Measurements from ENCODE around the gene AMHR2. TPM values are rescaled to one million over a fixed set of nuclear protein-coding genes. Genes with fewer than 3 reads are reported as not detected.

Gene AMHR2
- total RNA-seq, 4 donors from 2014 or later: 1.3 TPM; not detected in 3

DNA sequence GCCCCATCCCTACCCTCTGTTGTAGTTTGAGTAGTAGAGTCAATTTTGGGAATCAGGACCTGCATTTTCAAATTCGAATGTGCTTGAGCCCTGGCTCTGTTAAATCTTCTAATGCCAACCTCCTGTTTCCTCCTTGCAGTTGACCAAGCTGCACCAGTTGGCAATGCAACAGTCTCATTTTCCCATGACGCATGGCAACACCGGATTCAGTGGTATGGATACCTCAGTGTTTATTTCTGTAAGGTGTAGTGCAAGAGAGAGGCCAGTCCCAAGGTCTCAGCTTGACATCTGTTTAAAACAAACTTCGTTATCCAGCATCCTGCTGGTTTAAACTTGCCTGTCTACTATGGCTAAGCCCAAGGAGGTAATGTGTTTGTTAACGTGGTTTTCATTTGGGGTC, 43.4 kb downstream of the AMHR2 start:
- DNase-seq (ENCODE audit: low spot score): no peak
- TF ChIP-seq CTCF (IDR thresholded peaks at IDR 0.05): no peak
- no peak for ATAC-seq (ENCODE audit: low FRiP score)

GRCh38 chr12:53467880-53468279, 44.2 kb downstream of the AMHR2 start:
- ATAC-seq (ENCODE audit: low FRiP score) (no peak), DNase-seq (ENCODE audit: low spot score) (no peak)
- no peak for TF ChIP-seq CTCF (IDR thresholded peaks at IDR 0.05)

DNA sequence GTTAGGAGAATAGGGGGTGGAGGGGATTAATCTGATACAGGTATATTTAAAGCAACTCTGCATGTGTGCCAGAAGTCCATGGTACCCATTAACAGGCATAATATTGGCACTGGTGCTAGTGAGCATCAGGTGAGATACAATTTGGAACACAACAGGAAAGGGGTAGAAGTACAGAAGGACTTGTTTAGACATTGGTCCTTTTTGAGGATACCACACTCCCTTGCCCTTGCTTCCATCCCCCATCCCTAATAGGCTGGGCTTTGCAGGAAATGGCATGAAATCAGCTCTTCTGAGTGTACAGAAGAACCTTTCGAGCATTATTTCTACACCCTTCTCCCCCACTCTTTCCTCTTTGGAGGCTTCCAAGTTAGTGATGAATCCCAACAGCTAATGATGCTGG, 44.6 kb downstream of the AMHR2 start:
- DNase-seq (ENCODE audit: low spot score): no peak
- TF ChIP-seq CTCF (IDR thresholded peaks at IDR 0.05): no peak
- ATAC-seq (ENCODE audit: low FRiP score): no peak

- no peak for DNase-seq (ENCODE audit: low spot score)
- ATAC-seq (ENCODE audit: low FRiP score): no peak
Observed at GRCh38 chr12:53472056-53472582, 48.5 kb downstream of the AMHR2 start.

DNA sequence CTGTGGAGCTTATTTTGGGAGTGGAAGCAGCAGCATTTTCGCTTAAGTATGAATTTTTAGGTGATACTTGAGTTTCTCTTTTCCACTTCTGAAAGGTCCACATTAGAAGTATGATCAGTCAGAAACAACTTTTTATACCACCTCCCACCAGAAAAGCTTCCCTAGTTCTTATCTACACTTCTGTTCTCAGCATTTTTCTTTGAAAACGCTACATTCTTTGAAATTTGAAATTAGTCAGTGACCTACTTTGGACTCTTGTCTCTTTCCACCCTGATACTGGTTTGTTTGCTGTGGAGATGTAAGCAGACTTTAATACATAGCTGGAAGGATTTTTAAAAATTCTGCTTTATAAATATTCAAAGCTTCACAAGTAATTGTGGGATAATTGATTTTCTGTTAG, 50.4 kb downstream of the AMHR2 start:
- DNase-seq (ENCODE audit: low spot score) (no peak), ATAC-seq (ENCODE audit: low FRiP score) (peak; percentile 53)
- TF ChIP-seq CTCF (IDR thresholded peaks at IDR 0.05): no peak

More at GRCh38 chr12:53472056-53472582, 48.5 kb downstream of the AMHR2 start:
- no peak for TF ChIP-seq CTCF (IDR thresholded peaks at IDR 0.05)

DNA sequence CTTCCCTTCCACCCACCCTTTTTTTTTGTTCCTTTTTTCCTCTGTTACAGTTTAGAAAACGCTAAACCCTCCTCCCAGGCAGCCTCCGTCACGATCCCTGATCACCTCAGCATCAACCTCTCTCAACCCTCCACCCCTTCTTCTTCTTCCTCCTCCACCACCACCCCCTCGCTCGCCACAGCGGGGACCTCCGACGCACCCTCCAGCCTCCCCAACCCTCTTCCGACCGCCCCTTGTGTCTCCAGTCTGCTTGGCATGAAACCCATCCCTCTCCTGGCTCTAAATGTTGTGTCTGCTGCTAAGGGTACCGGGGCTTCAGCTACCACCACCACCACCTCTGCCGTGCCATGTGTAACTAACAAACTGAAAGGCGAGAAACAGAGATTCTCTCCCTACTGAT, 51.2 kb downstream of the AMHR2 start:
- TF ChIP-seq CTCF (IDR thresholded peaks at IDR 0.05): no peak
- no peak for DNase-seq (ENCODE audit: low spot score)
- no peak for ATAC-seq (ENCODE audit: low FRiP score)

DNA sequence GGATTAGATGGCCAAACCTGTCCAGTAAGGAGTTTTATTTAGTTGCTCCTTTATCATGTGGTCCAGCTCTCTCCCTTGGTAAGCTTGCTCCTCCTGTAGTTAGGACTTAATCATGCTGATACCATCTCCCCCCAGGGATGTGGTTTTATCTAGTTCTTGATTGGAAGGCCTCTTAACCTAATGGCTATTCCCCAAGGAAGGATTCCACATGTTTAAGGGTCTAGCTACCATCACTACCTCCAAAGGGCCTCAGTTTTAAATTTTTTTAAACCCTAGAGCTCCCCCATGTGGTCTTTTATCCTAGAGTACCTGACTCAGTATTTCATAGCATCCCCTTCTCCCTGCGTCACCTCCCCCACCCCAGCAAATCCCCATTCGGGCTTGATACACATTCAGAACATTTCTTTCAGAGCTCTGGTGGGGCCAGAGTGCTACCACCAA, 53.1 kb downstream of the AMHR2 start:
- no peak for TF ChIP-seq CTCF (IDR thresholded peaks at IDR 0.05)
- ATAC-seq (ENCODE audit: low FRiP score) (no peak), DNase-seq (ENCODE audit: low spot score) (no peak)

Data from omental fat pad (tissue), 4 donors.